Large intestine (tissue), 3 donors: Measurements from ENCODE around the gene SORCS2. TPM values are rescaled to one million over a fixed set of nuclear protein-coding genes. Genes with fewer than 3 reads are reported as not detected.

Source experiments
- DNase-seq, 2 donors: peaks; one replicate each; pipeline versions ENCODE4 v3.0.0 to v3.0.0-alpha.2; 2013
- H3K27ac ChIP-seq: one replicate; pipeline ENCODE4 v1.5.1; 2013; ENCODE audit warnings: low read length
- H3K27me3 ChIP-seq: 2 replicates; pipeline ENCODE4 v1.6.1; 2013; ENCODE audit warnings: low read length; ENCODE audit not compliant: control insufficient read depth, insufficient read depth
- H3K36me3 ChIP-seq: 2 replicates; pipeline ENCODE4 v1.6.1; 2013; ENCODE audit warnings: low read length; ENCODE audit not compliant: control insufficient read depth, insufficient read depth
- H3K4me1 ChIP-seq: one replicate; pipeline ENCODE4 v1.6.1; 2013; ENCODE audit warnings: low read length; ENCODE audit not compliant: control insufficient read depth, insufficient read depth
- H3K4me3 ChIP-seq: one replicate; pipeline ENCODE4 v1.5.1; 2013; ENCODE audit warnings: low read length
- H3K9me3 ChIP-seq: one replicate; pipeline ENCODE4 v1.6.1; 2013; ENCODE audit warnings: mild to moderate bottlenecking, low read depth, low read length, moderate library complexity; ENCODE audit not compliant: control insufficient read depth
- WGBS: methylation state at CpG from one replicate; pipeline ENCODE4 v1.1.5; 2013; ENCODE audit warnings: low lambda C conversion rate; ENCODE audit not compliant: insufficient coverage; 5-methylcytosine and 5-hydroxymethylcytosine counted together
- polyA plus RNA-seq: library from polyadenylated mRNA; unstranded; fragments of 120-200 nt; gene quantifications from one replicate; pipeline ENCODE4 v1.2.1, GENCODE V29; 2013

Gene SORCS2
- polyA plus RNA-seq, 1 donor = 3.6 TPM

DNA sequence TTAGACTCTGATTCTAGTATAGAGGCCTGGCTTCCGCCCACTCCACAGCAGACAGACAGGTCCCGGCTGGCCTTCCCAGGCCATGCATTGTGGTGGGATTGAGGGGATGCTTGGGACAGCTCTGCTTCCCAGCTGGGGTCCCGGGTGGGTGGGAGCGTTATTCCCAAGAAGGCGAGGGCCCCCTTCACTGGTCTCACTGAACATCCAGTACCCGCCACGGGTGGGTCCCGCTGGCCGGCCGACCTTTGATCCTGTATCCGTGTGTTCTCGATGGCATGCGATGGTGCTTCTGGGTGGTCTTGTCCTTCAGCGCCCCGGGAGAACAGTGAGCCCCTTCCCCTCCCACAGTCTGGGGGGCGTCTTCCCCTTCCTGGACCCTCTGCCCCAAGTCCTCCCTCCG, 515.9 kb downstream of the SORCS2 start:
- H3K27ac ChIP-seq = no peak overlapping the region
- no peaks in the 10 kb centered on the region for H3K36me3 ChIP-seq
- DNase-seq = no peak
- WGBS = no CpG with 5 or more reads among the region's 17 CpGs
- no peaks in the 10 kb centered on the region for H3K9me3 ChIP-seq
- no peaks in the 10 kb centered on the region for H3K27me3 ChIP-seq
- no peak overlapping the region for H3K4me3 ChIP-seq
- H3K4me1 ChIP-seq = no peaks in the 10 kb centered on the region

DNA sequence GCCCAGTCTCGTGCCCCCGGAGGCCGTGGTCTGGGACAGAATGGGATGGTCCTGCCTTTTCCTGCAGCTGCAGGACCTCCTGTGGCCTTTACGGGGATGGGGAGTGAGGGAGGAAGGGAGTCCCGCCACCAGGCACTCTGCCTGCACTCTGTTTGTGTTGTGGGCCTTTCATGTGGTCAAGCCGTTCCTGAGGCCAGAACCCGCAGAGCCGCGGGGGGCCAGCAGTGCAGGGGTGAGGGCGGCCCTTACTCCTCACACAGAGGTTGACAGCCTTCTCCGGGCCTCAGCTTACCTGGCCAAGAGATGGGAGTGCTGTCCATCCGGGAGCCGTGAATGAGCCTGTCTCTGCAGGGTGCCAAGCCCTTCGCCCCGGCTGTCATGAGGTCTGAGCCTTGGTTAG, 516.6 kb downstream of the SORCS2 start:
- Histone ChIP-seq H3K9me3 (peaks cover 3% of the 10 kb centered on the region), H3K27ac (no peak overlapping the region), H3K36me3 (no peaks in the 10 kb centered on the region), H3K27me3 (no peaks in the 10 kb centered on the region), H3K4me1 (no peaks in the 10 kb centered on the region), H3K4me3 (no peak overlapping the region)
- no CpG with 5 or more reads among the region's 15 CpGs for WGBS
- no peak for DNase-seq

DNA sequence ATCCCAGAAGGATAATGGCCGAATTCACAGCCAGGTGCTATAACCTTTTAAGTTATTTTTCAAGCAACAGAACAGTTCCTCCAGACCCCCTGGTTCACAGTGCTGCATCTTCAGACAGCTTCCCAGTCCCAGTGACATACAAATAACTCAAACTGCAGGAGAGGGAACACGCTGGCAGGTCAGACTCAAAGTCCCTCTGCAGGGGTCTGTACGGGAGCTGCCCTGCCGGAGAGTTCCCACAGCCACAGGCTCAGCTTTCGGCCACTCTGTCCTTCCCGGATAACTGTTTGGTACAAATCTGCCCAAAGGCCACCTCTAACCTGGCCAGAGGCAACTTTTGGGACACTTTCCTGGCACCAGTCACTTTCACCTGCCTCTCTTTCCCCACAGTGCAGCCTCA, 517.1 kb downstream of the SORCS2 start:
- no peak for DNase-seq
- Histone ChIP-seq H3K4me1 (no peaks in the 10 kb centered on the region), H3K4me3 (no peak overlapping the region), H3K27ac (no peak overlapping the region), H3K36me3 (no peaks in the 10 kb centered on the region), H3K27me3 (no peaks in the 10 kb centered on the region), H3K9me3 (peaks cover 7% of the 10 kb centered on the region)
- WGBS = no CpG with 5 or more reads among the region's 6 CpGs

DNA sequence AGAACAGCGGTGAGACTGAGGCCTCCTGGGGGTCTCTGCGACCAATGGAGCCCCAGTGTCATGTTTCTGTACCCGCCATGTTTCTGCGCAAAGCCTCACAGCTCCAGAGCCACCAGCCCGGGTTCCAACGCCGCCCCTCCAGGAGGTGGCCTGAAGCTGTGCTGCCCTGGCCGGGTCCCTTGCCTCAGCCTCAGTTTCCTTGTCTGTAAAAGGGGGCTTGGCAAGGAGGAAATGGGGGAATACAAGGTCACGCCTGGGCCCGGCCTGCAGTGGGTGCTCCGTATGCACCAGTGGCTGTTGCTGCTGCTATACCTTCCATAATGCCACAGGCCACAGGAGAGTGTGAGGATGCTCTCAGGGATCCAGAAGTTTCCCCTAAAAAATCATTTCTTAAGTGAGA, 517.8 kb downstream of the SORCS2 start:
- no peaks in the 10 kb centered on the region for H3K27me3 ChIP-seq
- H3K36me3 ChIP-seq = no peaks in the 10 kb centered on the region
- WGBS = no CpG with 5 or more reads among the region's 11 CpGs
- H3K4me3 ChIP-seq = no peak overlapping the region
- peaks cover 7% of the 10 kb centered on the region for H3K9me3 ChIP-seq
- H3K27ac ChIP-seq = no peak overlapping the region
- DNase-seq = no peak
- H3K4me1 ChIP-seq = no peaks in the 10 kb centered on the region

DNA sequence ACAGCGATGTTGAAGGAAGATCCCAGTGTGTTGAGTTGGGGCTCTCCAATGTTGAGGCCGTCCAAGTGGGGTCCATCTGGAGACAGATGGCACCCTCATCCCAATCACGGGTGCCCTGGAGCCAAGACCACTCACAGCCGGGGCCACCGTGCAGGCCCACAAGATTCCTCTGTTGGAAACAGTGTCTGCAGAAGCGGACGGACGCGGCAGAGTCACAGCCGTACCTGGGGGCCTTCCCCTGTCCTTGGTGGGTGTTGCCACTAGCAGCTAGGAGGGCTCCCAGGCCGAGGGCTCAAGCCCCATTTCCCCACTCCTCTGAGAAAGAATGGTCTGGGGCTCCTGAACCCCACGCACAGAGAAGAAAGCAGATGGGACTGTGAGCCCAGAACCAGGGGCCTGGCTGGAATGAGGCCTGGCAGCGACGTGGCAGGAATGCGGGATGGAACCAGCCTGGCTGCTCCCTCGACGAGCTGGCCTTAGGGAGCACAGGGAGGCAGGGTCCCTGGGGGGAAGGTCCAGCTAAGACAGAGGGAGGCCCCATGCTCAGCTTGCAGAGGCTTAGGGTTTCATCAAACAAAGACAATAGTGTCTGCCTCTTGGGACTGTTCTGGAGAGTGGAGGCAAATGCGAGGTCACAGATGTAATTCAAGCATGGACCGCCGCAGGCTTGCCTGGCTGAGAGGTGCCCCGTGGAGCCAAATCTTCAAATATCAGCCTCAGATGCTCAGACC, 518.4 kb downstream of the SORCS2 start:
- H3K4me3 ChIP-seq = no peak overlapping the region
- no peak overlapping the region for H3K27ac ChIP-seq
- peaks cover 7% of the 10 kb centered on the region for H3K9me3 ChIP-seq
- WGBS = no CpG with 5 or more reads among the region's 21 CpGs
- no peaks in the 10 kb centered on the region for H3K27me3 ChIP-seq
- no peaks in the 10 kb centered on the region for H3K4me1 ChIP-seq
- H3K36me3 ChIP-seq = no peaks in the 10 kb centered on the region
- no peak for DNase-seq

DNA sequence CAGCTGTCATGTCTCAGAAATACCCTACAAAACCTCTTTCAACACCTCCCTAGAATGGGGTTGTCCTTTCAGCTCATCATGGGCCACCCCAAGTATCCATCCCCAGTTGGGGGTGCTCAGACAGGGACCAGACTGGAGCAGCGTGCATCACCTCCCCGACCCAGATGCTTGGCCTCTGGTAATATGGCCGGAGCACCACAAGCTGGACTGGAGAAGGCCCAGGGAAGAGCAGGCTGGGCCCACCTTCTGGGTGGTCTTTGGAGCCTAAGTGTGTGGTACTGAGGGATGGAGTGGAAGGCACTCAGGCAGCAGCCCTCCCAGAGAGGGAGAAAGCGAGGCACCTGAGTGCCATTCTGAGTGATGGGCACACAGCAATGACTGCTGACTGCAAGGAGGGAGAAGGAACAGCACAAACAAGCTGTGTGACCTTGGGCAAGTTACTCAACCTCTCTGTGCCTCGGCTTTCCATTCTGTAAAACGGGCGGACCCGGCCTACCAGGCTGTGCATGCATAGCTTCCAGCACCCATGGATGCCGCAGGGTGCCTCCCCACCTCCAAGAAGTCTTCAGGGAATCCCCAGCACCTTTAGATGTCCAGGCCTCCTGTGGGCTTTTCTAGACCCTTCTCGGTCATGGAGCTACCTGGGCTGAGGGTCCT, 519.1 kb downstream of the SORCS2 start:
- Histone ChIP-seq H3K27ac (no peak overlapping the region), H3K9me3 (peaks cover 7% of the 10 kb centered on the region), H3K4me1 (no peaks in the 10 kb centered on the region), H3K4me3 (no peak overlapping the region), H3K27me3 (no peaks in the 10 kb centered on the region), H3K36me3 (no peaks in the 10 kb centered on the region)
- DNase-seq = no peak
- no CpG with 5 or more reads among the region's 10 CpGs for whole genome bisulfite sequencing

DNA sequence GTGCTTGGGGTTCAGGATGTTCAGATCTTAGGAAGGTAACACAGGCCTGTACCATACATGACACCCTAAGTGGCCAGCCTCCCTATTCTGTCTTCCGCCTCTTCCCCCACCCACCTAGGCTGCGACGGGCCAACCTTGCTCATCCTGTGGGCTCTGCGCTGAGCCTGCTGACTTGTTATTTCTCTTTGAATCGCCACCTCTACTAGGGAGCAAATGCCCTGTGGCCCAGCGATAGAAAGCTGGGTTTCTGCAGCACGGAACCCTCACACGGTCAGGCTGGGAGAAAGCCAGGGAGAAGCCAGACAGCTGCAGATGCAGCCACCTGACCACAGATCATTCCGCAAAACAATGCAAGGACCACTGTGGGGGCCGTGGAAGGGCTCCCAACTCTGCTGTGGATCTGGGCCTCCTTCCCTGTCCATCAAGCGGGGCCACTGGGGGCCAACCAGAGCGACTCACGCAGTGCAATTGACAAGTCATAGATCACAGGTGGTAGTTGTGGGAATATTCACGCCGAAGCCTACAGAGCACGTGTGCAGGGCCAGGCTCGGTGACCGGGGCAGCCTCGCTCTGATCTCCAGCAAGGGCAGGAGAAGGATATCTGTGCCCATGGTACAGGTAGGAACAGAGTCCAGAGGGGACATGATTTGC, 519.8 kb downstream of the SORCS2 start:
- Histone ChIP-seq H3K36me3 (no peaks in the 10 kb centered on the region), H3K27me3 (no peaks in the 10 kb centered on the region), H3K9me3 (peaks cover 7% of the 10 kb centered on the region), H3K27ac (no peak overlapping the region), H3K4me1 (no peaks in the 10 kb centered on the region), H3K4me3 (no peak overlapping the region)
- no peak for DNase-seq
- no CpG with 5 or more reads among the region's 19 CpGs for WGBS

DNA sequence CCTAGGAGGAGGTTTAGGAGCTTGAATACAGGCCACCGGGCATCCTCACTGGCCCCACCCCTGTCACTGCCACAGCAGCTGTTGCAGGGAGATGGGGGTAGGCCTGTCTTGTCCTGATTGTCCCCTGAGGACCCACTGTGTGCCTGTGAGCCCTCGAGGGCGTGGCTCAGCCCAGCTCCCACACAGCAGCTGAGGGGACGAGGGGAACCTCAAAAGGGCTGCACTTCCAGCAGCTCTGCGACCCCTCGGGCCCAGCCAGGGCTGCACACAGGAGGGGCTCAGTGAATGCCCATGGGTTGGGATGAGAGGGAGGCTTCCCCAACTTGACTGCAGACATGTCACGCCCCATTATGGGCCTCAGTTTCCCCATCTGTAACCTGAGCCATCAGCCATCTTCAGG, 521.4 kb downstream of the SORCS2 start:
- no peaks in the 10 kb centered on the region for H3K36me3 ChIP-seq
- no peaks in the 10 kb centered on the region for H3K4me1 ChIP-seq
- H3K9me3 ChIP-seq = peaks cover 7% of the 10 kb centered on the region
- H3K27ac ChIP-seq = no peak overlapping the region
- no CpG with 5 or more reads among the region's 7 CpGs for WGBS
- no peak for DNase-seq
- H3K4me3 ChIP-seq = no peak overlapping the region
- H3K27me3 ChIP-seq = no peaks in the 10 kb centered on the region

DNA sequence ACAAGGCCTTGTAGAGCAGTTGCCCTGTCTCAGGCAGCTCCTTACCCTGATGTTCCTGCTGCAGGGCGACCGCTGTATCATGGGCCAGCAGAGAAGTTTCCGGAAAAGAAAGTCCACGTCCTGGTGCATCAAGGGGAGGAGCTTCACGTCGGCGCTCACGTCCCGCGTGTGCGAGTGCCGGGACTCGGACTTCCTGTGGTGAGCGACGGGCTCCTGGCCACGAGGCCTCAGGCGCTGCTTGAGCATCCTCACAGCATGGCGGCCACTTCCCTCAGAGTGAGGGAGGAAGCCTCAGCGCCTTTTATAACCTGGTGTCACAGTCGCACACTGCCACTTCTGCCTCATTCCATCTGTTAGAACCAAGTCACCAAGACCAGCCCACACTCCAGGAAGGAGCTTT, 521.8 kb downstream of the SORCS2 start:
- Histone ChIP-seq H3K4me3 (no peak overlapping the region), H3K4me1 (no peaks in the 10 kb centered on the region), H3K27me3 (peaks cover 4% of the 10 kb centered on the region), H3K9me3 (peaks cover 7% of the 10 kb centered on the region), H3K36me3 (no peaks in the 10 kb centered on the region), H3K27ac (no peak overlapping the region)
- no peak for DNase-seq
- WGBS = no CpG with 5 or more reads among the region's 20 CpGs

DNA sequence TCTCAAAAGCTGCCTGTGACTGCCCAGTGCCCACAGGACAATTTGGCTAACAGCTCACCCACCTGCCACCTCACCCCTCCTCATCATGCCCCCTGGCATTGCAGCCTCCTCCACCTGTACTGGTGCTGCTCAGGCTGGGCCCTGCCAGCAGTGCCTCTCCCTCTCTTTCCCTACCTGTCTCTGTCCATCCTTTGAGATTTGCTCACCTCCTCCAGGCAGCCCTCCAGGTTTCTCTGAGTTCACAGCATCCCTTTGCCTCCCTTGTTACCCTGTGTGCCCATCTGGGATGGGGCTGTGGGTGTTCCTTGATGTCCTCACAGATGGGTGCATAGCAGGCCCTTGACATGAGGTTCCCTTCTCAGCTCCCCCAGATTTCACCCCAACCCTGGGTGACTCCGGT, 522.4 kb downstream of the SORCS2 start:
- H3K27me3 ChIP-seq = peaks cover 8% of the 10 kb centered on the region
- no peak overlapping the region for H3K4me3 ChIP-seq
- H3K4me1 ChIP-seq = peaks cover 3% of the 10 kb centered on the region
- DNase-seq = no peak
- no peak overlapping the region for H3K27ac ChIP-seq
- no CpG with 5 or more reads among the region's 1 CpG for WGBS
- H3K9me3 ChIP-seq = peaks cover 7% of the 10 kb centered on the region
- no peaks in the 10 kb centered on the region for H3K36me3 ChIP-seq
